ENCODE measurements around the gene SRGAP2C.
"Not testable (repeated sequence)": the region's sequence is repeated elsewhere in the genome, so short reads cannot be mapped to it uniquely, and the experiment has no call there.

- TF ChIP-seq, protein P1, sequence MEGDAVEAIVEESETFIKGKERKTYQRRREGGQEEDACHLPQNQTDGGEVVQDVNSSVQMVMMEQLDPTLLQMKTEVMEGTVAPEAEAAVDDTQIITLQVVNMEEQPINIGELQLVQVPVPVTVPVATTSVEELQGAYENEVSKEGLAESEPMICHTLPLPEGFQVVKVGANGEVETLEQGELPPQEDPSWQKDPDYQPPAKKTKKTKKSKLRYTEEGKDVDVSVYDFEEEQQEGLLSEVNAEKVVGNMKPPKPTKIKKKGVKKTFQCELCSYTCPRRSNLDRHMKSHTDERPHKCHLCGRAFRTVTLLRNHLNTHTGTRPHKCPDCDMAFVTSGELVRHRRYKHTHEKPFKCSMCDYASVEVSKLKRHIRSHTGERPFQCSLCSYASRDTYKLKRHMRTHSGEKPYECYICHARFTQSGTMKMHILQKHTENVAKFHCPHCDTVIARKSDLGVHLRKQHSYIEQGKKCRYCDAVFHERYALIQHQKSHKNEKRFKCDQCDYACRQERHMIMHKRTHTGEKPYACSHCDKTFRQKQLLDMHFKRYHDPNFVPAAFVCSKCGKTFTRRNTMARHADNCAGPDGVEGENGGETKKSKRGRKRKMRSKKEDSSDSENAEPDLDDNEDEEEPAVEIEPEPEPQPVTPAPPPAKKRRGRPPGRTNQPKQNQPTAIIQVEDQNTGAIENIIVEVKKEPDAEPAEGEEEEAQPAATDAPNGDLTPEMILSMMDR (IDR thresholded peaks at IDR 0.05; ENCODE audit: low read length): not testable (repeated sequence)
- TF ChIP-seq EZH2 (optimal IDR thresholded peaks at IDR 0.05; ENCODE audit: low read depth, low read length): not testable (repeated sequence)
Measured at GRCh38 chr1:121315509-121315908, 130.7 kb downstream of the SRGAP2C start.
